GM12875 (cell line): ENCODE results near the gene ATF4.
A peak's percentile ranks its signal among the peaks of the same experiment; 100 is the strongest.

Experiments used
- H3K4me3 ChIP-seq: one replicate; pipeline ENCODE4 v1.5.1; 2011; ENCODE audit warnings: low read depth, low read length, control low read depth
- CTCF ChIP-seq: IDR thresholded peaks from 2 replicates; pipeline ENCODE4 v1.5.1; 2011; ENCODE audit warnings: low read depth, mild to moderate bottlenecking, control low read depth, inconsistent platforms, low read length, moderate library complexity, borderline replicate concordance; ENCODE audit not compliant: insufficient read depth

Gene ATF4

GRCh38 chr22:39532215-39533073 lies 12.1 kb downstream of the ATF4 start, which contains the start of gene RPS19BP1:
TSS of gene RPS19BP1 (minus strand) at chr22:39532748. CDS start at chr22:39532738, 10 bp downstream.
- peak within 1 kb of the TSS; percentile 99 for H3K4me3 ChIP-seq
- no peak for TF ChIP-seq CTCF

- TF ChIP-seq CTCF: no peak
- H3K4me3 ChIP-seq: no peak overlapping the region
Observed at GRCh38 chr22:39534092-39534506, 13.7 kb downstream of the ATF4 start.

GRCh38 chr22:39534591-39535356 lies 14.4 kb downstream of the ATF4 start:
- peak; percentile 85 for TF ChIP-seq CTCF
- no peak overlapping the region for H3K4me3 ChIP-seq

- no peak overlapping the region for H3K4me3 ChIP-seq
- no peak for TF ChIP-seq CTCF
Observed at GRCh38 chr22:39535357-39535725, 15.0 kb downstream of the ATF4 start.

GRCh38 chr22:39535831-39536449 lies 15.6 kb downstream of the ATF4 start:
- no peak overlapping the region for H3K4me3 ChIP-seq
- TF ChIP-seq CTCF: no peak

GRCh38 chr22:39536711-39537110 lies 16.3 kb downstream of the ATF4 start:
- no peak overlapping the region for H3K4me3 ChIP-seq
- TF ChIP-seq CTCF: no peak
